GM03348 (cell line): Measurements from ENCODE around the gene TSFM.
A peak's percentile ranks its signal among the peaks of the same experiment; 100 is the strongest.
"Not testable (repeated sequence)": the region's sequence is repeated elsewhere in the genome, so short reads cannot be mapped to it uniquely, and the experiment has no call there.

Source experiments
- DNase-seq: peaks from one replicate; pipeline ENCODE4 v3.0.0; 2012; ENCODE audit warnings: low spot score

Gene TSFM

GRCh38 chr12:57763881-57764661, 18.5 kb upstream of the TSFM start:
- DNase-seq: no peak

DNA sequence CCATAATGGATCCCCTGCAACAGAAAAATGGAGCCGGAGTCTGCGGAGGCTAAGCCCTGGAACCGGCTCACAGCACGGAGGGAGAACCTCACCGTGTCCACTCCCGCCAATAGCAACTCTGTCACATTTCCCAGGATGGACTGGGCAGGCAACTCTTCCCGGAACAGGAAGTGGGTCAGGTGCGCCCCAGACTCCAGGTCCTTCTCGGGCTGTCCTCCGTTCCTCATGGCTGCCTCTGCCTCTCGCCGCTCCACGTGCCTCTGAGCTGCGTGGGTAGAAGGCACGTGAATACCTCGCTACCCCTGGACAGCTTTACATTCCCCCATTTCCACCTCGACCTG, 18.0 kb upstream of the TSFM start:
- DNase-seq: no peak

DNA sequence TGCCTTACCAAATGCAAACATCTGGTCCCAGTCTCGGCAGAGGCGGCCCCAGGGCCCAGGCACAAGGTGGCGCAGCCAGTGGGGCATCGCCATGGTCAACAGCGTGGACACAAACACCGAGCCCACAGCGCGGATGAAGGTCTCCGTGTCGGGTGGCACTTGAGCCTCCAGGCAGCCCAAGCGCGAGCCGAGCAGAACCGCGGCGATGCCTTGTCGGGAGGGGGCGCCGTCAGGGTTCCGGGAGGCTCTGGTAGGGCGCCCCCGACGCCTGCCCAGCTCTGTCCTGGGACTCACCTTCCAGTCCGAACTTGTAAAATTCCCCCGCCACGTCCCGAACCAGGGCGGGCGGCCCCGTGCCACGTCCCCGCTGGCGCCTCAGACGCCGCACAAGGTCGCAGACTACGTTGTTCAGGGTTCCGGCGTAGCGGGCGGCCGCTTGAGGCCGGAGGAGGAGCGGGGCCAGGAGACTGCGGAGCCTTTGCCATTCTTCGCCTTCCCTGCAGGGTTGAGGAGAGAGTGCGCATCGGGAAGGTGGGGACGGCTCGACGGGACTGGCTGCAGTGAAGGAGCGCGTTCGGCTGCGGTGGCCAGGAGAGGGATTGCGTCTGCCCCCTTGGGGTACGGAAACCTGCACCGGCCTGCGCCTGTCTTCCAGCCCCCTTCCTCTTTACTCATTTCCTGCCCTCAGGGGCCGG, 17.4 kb upstream of the TSFM start:
- DNase-seq: peak; percentile 52

DNA sequence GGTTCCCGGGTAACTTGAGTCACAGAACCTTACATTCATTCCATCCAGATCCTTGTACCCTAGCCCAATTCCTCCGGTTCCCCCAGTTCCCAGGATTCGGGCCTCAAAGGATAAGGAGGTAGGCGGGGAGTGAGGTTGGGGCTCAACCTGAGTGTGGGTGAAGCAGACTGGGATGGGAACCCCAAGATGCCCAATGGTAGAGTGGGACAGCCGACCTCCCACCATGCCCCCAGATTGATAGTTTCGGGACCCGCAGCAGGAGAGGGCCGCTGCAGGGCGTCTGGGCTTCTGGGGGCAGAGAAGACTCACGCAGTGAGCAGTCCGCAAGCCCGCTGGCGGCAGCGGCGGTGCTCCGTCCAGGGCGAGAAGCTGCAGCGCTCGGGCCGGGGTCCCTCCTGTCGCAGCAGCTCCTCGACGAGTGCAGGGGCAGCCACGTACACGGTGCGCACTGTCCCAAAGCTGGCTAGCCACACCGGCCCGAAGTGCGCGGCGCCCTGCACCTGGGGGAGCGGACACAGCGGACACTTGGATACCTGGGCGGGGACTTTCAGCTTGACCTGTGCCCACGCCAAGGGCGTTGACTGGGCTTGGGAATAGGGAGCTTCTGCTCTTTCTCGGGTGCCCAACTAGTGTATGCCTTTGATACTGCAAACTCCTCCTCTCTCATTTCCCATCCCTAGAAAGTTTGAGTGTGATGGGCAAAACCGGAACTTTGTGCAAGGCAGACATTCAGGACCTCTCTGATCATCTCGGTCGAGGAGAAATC, 16.7 kb upstream of the TSFM start:
- no peak for DNase-seq

DNA sequence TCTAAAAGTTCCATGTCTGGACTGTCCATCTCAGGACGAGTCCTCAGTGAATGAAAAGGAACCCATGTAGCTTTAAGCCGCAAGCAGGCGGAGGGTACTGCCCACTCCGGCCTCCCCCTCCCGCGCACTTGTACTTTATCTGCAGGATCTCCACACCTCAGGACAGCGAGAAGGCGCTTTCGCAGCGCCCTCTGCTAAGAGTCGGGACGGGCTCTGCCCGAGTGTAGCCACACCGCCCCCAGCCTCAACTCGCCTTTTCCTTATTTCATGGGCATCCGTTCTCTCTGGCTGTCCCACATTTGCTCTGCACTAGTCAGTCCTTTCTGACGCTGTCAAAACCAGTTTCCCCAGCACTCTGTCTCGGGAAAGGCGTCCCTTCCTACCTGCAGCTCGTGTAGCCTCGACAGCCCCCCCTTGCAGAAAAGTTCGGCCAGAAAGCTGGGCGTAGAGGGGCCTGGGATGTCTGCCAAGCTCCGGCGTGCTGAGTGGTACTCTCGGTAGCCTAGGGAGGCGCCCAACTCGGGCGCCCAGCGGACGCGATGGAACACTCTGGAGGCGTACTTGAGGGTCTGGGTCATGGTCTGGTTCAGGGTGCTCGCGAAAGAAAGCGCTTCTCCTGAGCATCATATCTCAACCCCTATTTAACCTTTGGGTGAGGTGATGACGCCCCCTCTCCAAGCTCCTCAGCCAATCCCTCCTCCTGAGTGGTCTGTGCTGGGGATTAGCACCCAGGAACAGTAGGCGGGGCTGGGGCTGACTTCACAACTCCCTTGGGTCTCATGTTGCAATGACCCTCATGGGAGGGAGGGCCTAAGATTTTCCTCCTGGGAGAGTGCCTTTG, 15.9 kb upstream of the TSFM start, which contains the start of gene CYP27B1:
Gene CYP27B1 (minus strand): TSS at position 615 of the 841 bp plus-strand sequence. CDS start 37 bp downstream, at position 578.
- DNase-seq: peak; percentile 57

DNA sequence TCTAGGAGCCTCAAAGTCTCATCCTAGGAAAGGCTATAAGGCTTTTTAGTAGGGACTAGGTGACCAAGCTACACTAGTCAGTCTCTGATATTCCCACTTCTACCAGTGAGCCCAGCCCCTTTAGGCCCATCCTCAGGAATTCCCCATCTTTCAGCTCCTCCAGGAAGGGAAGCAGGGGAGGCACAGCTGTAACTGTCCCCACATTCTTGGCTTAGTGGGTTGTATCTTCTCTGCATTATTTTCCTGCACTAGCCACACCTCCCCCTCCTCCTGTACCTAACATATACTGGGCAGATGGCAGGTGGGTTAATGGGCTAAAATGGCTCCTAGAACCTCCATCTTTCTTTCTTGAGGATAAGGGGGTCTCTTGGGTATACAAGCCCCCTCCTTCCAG, 15.3 kb upstream of the TSFM start:
- DNase-seq: no peak

DNA sequence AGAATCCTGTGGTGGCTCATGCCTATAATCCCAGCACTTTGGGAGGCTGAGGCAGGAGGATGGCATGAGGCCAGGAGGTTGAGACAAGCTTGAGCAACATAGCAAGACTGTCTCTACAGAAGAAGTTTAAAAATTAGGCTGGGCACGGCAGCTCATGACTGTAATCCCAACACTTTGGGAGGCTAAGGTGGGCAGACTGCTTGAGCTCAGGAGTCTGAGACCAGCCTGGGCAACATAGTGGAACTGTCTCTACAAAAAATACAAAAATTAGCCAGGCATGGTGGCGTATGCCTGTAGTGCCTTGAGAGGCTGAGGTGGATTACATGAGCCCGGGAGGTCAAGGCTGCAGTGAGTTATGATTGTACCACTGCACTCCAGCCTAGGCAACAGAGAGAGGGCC, 14.7 kb upstream of the TSFM start:
- no peak for DNase-seq

DNA sequence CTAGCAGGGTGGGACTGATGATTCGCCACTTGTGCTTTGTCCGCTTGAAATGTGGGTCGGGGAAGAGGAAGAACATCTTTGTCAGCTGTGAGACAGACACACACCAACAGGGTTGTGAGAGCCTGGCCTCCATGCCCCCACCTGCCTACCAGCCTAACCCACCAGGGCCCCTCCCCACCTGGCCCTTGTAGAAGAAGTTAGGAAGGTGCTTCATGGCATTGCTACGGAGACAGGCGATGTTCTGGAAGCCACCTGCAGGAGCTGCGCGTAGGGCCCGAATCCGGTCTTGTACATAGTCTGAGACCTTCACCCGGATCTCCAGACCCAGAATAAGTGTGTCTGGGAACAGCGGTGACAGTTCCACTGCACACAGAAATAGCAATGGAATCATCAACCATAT, 13.0 kb upstream of the TSFM start:
- DNase-seq: no peak

GRCh38 chr12:57770734-57771133, 11.9 kb upstream of the TSFM start:
- DNase-seq: no peak

DNA sequence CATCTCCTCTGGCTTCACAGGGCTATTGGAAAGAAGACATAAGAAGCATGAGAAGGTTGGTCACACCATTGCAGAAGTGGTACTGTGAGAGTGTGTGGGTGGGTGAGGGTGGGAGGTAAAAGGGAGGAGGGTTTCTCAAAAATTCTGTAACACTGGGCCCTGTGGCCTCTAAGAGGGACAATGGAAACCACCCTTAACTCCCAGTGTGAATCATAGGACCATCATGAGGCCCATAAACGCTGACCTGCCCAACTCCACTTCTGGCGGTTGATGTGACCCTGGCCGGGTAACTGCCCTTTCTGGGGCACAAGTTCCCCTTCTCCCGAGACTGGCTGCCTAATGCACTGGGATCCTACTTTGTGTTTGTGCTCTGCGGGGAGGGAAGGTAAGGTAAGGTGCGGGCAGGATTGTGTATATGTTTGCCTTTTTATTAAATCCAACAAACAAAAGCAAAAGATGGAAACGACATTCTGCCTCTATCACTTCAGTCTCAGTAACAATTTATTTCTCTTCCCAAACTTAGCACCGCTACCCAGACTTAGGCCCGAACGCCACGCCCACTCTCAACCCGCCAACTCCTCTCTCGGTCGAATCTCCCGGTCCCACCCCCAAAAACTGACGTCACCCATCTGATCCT, 11.2 kb upstream of the TSFM start:
- peak; percentile 94 for DNase-seq

- peak; percentile 95 for DNase-seq
Measured at GRCh38 chr12:57771873-57772428, 10.6 kb upstream of the TSFM start, which contains the start of gene METTL1. Gene METTL1, minus strand, starts transcription at chr12:57772105. Its CDS starts 22 bp downstream, at chr12:57772083.

DNA sequence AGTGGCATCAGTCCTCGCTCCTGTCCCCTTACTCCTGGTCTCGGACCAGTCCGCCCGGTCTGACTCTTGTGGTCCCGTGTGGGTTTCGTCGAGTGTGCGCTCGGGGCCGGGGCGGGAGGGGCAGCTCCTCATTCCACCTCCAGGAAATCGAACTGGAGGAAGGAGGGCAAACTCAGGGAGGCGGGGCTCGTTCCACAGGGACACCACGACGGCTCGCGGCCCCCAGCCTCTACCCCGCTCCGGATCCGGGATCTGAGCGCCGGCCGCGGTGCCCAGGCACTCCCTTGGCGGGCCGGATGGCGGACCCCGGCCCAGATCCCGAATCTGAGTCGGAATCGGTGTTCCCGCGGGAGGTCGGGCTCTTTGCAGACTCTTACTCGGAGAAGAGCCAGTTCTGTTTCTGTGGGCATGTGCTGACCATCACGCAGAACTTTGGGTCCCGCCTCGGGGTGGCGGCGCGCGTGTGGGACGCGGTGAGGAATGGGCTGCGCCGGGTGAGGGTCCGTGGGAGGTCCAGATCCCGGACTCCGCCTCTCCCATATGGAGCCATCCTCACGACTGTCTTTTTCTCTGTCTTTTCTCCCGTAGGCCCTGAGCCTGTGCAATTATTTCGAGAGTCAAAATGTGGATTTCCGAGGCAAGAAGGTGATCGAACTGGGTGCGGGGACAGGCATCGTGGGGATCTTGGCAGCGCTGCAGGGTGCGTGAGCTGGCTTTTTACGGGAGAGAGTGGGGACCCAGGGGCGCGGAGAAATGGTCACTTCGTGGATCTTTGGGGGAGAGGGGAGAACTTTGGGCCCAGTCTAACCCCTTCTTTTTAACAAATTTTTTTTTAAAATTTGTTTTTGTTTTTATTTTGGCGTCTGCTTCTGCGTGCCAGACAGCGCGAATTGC, 9.9 kb upstream of the TSFM start, which contains the start of gene EEF1AKMT3:
Gene EEF1AKMT3 (plus strand): TSS at position 186 of the 894 bp plus-strand sequence. CDS start 111 bp downstream, at position 297.
- peak; percentile 81 for DNase-seq

DNA sequence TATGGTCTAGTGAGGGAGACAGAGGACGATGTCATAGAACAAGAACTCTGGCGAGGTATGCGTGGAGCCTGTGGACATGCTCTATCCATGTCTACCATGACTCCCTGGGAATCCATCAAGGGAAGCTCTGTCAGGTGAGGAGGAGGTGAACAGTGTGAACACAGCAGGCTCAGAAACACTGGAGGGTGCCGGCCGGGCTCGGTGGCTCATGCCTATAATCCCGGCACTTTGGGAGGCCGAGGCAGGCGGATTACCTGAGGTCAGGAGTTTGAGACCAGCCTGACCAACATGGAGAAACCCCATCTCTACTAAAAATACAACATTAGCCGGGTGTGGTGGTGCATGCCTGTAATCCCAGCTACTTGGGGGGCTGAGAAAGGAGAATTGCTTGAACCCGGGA, 8.0 kb upstream of the TSFM start:
- DNase-seq: not testable (repeated sequence)

GRCh38 chr12:57775044-57775443, 7.5 kb upstream of the TSFM start:
- no peak for DNase-seq

DNA sequence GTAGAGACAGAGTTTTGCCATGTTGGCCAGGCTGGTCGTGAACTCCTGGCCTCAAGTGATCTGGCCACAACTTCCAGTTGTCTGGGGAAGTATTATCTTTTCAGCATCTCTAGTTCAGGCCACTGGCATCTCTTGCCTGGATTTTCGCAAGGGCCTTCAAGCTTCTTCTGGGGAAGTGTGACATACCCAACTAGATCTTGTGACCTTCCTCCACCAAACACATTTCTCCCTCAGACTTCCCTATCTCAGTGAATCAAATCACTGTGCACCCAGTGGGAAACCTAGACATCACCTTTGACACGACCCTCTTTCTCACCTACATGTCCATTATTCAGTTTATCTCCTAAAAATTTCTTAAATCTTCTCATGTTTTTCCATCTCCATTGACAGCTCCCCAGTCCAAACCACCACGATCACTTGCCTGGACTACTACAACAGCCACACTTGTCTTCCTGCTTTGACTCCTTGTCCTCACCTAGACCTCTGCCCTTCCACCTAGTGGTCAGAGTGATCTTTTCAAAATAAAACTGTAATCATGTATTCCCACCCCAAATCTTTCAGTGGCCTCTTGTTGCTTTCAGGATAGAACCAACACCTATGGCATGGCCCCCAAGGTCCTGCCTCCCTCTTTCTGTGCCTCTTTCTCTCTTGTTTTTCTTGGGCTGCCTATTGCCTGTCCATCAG, 6.9 kb upstream of the TSFM start:
- no peak for DNase-seq

DNA sequence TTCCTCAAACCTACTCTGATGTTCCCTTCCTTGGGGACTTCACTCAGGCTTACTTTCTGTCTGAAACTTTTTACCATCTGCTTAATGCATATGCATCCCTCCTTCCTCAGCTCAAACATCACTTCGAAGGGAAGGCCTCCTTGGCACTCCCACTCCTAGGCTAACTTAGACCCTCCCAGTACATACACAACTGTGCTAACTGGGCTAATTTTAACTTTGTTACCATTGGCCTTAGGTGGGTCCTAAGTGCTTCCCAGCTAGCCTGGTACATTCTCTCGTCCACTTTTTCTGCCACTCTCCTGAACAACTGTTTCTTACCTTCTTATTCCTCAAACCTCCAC, 6.4 kb upstream of the TSFM start:
- no peak for DNase-seq

- no peak for DNase-seq
Measured at GRCh38 chr12:57777367-57777766, 5.2 kb upstream of the TSFM start.

DNA sequence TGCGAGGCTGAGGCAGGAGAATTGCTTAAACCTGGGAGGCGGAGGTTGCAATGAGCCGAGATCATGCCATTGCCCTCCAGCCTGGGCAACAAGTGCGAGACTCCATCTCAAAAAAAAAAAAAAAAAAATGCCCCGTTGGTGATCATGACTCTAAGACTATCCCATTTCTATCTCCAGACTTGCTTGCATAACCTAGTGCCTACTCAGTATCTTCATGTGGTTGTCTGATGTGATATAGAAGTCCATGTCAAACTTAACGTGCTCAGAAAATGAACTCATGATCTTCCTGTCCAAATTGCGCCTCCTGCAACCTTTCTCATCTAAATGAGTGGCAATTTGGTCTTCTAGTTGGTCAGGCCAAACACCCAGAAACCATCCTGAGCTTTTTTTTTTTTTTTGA, 4.7 kb upstream of the TSFM start:
- DNase-seq: no peak

DNA sequence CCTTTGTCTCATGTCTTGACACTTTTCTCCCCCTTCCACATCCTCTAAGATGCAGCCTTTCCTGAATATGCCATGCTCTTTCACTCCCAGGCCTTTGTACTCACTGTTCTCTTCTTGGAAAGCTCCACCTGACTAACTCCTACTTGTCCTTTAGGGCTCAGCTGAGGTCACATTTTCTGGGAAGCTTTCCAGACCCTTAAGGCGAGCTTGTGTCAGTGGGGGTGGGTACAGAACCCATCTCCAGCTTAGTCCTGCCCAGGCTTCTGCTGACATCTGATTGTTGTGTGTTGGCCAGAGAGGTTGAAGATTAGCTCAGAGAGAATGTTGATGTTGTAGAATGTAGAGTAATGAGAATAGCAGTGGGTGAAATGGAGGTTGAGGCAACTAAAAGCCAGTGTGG, 2.9 kb upstream of the TSFM start:
- DNase-seq: no peak
